HG02943 (cell line): Measurements from ENCODE around the gene ABCC11.
"Not testable (repeated sequence)": the region's sequence is repeated elsewhere in the genome, so short reads cannot be mapped to it uniquely, and the experiment has no call there.

Experiments used
- ATAC-seq: cut with Tn5 transposase; IDR thresholded peaks from one replicate; pipeline ENCODE4 v1.9.1; 2021; ENCODE audit warnings: mild to moderate bottlenecking, low read depth, moderate library complexity; ENCODE audit not compliant: unreplicated experiment

ABCC11 gene

DNA sequence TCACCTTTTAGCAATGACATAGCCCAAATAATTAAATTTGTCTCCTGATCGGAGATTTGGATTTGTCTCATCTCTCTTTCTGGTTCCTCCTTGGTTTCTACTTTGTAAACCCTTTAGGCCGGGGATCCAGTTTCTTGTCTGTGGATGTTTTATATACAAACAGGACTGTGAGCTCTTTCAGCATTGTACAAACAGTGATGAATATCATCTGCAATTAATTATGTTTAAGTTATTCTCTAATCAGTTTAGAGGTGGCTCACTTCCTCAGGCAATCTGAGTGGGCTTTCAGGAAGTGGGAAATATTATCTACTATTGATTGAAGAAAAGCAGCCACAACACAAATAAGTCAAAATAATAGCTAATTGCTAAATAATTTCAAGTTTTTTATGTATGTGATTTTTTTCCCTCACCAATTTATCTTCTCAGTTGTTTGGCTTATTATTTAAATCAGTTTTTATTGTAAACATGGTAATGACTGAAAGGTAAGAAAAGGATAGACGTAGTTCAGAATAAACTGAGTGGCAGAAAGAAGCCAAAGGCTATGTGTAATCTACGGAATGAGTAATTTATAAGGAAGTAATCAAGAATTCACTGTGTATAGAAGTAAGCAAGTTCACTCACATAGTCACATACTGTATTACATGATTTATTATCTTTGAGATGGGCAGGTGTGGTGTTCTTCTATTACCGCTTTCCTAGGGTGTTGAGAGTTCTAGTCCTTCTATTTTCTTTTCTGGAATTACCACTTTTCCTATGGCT, 3.4 kb upstream of the ABCC11 start:
- ATAC-seq: no peak

DNA sequence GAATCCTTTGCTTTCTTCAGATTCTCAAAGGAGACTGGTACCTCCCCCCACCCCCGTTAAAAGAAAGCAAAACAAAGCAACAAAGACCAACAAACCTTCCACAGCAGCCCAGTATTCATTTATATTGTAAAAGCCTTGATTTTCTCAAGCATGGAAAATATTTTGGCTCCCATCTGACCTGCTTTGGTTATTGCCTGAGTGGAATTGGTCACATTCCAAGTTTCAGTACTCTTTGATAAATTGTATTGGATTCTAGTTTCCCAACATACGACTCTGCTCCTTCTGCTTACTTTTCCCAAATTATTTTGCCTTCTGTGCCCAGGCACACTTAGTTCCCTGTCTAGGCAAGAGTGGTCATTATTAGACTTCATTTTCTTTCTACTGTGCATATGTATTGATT, 1.3 kb downstream of the ABCC11 start:
- no peak for ATAC-seq

DNA sequence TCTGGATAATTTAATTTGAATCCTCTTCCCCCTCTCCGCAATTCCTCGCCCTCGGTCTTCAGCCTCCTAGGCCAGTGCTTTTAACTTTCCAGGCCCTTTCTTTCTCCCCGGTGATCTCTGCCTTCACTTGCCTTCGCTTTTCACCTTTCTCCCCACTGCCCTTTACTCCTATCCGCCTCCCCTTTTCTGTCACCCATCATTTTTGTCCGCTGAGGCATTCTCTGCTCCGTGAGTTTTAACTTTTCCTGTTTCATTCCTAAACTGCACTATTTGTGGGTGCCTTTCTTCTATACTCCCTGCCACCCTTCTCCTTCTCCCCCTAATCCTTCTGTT, 2.5 kb downstream of the ABCC11 start:
- no peak for ATAC-seq

DNA sequence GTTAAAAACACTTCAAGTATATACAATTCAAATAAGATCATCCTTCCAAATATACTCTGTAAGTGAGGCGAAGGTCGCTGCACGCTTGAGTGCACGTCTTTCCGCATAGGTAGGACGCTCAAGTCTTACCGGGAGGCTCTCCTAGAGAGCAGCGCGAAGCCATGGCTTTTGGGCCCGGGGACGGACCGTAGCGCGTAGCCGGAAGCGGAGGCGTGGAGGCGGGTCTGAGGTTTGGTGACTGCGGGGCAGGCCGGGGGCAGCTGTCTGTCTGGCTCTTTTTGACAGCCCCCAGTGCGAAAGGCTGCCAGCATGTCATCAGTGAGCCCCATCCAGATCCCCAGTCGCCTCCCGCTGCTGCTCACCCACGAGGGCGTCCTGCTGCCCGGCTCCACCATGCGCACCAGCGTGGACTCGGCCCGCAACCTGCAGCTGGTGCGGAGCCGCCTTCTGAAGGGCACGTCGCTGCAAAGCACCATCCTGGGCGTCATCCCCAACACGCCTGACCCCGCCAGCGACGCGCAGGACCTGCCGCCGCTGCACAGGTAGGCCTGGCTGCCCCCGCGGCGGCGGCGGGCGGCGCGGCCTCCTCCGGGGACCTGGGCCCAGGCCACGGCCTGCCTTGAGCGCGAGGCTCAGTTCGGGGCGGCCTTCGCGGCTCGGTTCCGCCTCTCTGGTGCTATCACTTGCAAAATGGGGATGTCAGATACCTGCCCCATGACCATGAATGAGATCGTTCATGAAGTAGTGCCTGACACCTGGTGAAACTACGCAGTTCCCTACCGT, 3.1 kb downstream of the ABCC11 start, which contains the start of gene LONP2:
Gene LONP2, plus strand, starts transcription at position 221 of the 783 bp plus-strand sequence. Its CDS starts 89 bp downstream, at position 310.
- ATAC-seq: peak; percentile 97

DNA sequence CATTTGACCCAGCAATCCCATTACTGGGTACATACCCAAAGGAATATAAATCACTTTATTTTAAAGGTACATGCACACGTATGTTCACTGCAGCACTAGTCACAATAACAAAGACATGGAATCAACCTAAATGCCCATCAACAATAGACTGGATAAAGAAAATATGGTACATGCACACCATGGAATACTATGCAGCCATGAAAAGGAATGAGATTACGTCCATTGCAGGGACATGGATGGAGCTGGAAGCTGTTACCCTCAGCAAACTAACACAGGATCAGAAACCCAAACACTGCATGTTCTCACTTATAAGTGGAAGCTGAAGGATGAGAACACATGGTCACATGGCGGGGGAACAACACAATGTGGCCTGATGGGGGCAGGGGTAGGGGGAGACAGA, 7.2 kb downstream of the ABCC11 start:
- ATAC-seq: not testable (repeated sequence)

DNA sequence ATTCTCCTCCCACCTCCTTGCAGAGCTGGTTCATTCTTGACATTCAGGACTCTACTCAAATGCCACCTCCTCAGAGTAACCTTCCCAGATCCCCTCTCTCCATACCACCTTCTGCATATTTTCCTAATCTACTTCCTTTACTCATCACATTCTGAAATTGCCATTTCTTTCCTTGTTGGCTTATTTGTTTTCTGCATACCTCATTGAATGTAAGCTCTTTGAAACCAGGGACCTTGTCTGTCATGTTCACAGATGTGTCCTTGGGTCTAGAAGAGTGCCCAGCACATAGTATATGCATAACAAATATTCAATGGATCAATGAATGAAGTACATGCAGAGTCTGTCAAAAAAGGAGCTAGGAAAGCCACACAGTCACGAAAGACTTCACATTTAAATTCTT, 11.1 kb downstream of the ABCC11 start:
- no peak for ATAC-seq

DNA sequence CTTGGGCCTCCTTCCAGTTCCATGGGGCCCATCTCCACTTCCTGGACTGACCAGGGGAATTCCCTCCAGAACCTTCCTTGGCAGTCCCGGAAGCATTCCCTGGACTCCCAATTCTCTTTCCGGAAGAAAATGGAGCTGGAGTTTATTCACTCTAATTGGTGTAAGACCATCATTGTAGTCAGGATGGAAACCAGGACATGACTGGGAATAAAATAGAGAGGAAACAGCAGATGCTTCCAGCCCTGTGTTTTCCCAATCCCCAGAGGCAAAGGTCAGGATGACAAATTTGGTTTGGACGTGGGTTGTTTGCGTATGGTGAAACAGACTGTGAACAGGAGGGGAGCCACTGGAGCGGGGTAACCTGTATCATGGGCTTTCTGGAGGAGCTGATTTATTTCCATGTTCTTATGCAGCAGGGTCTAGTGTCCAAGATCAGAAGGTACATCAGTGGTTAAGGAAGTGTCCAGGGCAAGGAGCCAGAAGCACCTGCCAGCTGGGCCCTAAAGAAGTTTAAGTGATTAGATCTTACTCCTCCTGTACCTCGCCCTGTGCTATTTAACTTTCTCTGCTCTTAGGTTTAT, 11.7 kb downstream of the ABCC11 start:
- no peak for ATAC-seq

DNA sequence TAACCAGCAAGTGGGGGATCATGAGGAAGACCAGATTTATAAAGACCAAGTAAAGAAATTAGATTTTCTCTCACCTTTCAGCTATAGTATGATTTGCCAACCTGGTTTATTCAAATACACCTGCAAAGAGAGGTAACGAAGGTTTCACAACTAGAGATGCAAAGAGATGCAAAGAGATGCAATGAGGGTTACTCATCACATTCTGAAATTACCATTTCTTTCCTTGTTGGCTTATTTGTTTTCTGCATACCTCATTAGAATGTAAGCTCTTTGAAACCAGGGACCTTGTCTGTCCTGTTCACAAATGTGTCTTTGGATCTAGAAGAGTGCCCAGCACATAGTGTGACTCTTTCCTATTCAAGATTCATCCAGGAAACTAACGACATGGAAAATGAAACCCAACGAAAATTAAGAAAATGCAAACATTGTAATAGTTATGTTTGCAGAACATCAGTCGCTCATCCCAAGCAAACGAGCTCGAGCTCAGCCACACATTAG, 12.2 kb downstream of the ABCC11 start:
- no peak for ATAC-seq

DNA sequence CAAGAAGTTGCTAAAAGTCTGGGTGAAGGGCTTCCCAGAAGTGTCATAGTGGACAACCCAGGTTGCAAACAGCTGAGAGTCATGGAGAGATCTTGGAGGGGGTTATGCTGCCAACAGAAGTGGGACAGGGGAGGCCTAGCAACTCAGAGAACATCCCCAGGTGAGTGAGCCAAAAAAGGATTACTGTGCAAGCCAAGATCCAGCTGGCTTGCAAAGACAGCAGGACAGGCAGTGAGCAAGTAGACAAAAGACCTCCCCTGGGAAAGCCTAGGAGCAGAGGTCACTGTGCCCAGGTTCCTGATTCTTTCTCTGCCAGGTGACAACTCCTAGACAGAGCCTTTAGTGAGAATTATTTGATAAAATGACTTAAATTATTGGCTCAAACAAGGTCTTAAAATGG, 12.7 kb downstream of the ABCC11 start:
- no peak for ATAC-seq

DNA sequence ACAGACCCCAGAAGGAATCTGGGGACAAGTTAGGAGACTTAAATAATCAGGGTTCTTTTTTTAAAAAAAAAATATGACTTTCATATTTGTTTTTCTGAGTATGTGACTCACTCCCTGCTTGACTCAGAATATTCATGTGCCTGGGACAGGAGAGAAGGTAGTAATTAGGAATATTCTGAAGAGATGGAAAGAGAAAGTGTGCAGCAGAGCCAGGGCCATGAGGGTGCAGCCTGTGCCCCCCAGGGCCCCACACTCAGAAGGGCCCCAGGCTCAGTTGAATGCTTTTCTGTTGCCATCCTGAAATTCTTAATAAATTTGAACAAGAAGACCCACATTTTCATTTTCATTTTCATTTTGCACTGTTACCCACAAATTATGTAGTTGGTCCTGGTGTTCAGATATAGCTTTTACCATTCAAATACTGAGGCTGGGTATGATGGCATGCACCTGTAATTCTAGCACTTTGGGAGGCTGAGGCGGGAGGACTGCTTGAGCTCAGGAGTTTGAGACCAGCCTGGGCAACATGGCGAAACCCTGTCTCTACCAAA, 14.8 kb downstream of the ABCC11 start:
- no peak for ATAC-seq

DNA sequence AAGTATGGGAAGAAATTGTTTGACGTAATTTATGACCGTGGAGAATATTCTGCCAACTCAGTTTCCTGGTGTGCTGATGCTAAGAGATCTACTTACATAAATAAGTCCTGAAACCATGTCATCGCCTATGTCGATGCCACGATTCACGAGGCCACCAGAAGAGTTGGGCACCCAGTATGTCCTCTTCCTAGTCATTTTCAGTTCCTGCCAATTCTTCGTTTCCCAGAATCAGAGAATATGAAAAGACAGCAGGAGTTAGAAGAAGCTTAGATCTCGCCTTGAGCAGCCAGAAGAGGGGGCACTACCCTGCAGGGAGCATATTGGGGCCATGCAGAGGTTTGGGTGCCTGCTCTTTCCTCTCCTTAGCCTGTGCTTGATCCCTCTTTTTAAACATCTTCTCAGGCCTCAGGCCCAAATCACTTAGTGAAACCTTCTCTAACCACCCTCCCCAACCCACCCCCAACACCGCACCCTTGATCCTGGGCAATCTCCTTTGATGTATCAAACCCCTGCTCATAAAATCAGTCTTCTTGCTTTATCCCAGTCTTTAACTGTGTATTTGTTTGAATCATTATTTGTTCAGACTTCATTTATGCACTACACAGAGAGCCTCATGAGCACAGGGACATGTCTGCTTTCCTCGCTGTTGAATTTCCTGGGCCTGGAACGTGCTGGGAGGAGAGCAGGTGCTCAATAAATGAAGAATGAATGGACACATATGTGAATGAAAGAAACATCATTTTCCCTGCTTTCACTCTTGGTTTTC, 15.4 kb downstream of the ABCC11 start:
- ATAC-seq: no peak

DNA sequence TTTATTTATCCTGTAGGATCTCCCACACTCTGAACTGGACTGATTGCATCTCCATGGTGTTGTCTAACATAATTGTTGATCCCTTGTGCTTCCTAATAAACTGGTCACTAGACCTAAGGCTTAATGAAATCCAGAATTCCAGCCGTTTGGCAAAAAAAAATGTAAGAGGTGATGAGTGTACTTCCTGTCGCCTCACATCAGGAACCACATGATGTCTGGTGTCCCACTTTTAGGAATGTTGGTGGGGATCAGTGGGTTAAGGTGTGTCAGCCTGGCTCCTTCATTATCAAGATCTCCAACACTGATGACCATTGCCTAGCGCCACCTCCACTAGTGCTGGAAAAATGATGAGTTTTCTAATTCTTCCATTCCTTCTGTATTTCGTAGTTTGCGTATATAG, 21.9 kb downstream of the ABCC11 start:
- no peak for ATAC-seq

DNA sequence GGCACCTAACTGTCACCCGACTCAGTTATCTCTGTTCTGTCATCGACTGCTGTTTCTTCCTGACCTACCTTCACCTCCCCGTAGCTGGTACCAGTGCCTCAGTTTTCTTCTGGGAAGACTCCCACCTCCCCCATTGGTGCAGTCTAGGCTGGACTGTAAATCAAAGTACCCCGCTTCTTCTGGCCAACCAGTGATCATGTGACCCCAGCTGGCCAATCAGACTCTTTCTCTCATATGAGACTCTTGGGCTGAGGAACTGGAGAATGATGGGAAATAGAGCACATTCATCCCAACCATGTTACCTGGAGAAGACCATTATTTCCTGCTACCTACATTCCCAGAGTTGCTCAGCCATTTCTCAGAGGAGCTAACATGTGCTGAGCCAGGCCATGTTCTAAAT, 23.8 kb downstream of the ABCC11 start:
- no peak for ATAC-seq

DNA sequence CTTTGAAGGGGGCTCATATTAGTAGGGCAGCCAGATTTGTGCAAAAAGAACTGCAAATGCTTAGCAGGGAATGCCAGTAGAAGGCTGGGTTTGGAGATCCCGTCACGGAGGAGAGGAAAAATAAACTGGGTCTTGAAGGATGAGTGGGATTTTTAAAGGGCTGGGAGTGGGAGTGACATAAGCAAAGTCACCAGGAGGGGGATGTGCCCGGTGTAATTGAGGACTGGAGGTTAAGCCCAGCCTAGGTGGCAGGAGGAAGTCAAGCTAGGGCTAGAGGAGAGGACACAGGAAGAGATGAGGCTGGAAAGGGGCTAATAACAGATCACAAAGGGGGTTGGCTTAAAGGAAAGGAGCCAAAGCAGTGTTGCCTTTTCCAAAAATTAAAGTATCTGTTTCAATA, 26.4 kb downstream of the ABCC11 start:
- no peak for ATAC-seq

DNA sequence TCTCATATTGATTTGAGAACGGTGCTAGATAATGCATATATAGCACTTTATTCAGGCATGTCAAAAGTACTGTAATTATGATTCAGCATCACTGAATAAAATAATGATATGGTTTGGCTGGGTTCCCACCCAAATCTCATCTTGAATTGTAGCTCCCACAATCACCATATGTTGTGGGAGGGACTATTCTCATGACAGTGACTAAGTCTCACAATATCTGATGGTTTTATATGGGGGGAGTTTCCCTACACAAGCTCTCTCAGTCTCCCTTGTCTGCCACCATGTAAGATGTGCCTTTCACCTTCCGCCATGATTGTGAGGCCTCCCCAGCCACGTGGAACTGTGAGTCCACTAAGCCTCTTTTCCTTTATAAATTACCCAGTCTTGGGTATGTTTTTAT, 28.9 kb downstream of the ABCC11 start:
- ATAC-seq: no peak

DNA sequence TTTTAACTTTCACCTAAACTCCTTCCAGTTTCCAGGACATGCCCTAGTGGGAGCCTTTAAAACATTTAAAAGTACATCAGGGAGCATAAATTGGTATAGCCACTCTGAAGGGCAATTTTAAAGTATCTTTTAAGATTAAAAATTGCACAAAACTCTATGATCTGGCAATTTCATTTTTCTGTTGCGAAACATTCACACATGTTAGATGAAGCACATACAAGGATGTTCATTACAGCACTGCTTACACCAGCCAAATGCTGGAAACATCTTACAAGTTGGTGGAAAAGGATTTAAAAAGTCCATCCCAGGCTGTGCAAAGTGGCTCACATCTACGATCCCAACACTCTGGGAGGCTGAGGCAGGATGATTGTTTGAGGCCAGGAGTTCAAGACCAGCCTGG, 29.6 kb downstream of the ABCC11 start:
- no peak for ATAC-seq

DNA sequence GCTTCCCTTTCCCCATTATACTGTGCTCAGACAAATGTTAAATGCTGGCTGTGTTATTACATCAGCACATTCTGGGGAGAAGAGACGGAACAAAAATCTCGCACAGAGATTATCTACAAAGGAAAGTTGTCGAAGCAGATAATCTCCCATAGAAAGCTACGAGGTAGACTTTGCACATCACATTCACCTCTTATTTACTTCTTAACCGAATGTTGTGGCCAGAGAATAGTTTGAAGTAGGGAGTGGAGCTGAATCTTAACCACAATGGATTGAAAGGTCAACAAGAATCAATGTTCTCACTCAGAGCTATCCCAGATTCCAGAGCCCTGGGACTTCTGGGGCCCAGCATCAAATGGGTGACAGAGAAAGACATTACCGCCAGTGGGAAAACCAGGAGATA, 31.6 kb downstream of the ABCC11 start:
- ATAC-seq: no peak

DNA sequence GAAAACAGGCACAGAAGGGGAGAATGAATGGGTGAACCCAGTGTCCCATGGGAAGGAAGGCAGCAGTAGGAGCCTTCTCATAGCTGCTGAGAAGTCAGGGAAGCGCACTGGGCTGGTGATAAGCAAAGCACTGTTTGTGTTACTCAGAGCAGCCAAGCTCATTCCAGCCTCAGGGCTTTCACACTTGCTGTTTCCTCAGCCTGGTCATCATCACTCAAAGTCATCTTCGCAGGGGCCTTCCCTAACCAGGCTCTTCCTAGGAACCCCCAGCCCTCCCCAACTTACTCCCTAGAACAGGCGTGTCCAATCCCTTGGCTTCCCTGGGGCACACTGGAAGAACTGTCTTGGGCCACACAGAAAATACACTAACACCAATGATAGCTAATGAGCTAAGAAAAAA, 35.3 kb downstream of the ABCC11 start:
- no peak for ATAC-seq

DNA sequence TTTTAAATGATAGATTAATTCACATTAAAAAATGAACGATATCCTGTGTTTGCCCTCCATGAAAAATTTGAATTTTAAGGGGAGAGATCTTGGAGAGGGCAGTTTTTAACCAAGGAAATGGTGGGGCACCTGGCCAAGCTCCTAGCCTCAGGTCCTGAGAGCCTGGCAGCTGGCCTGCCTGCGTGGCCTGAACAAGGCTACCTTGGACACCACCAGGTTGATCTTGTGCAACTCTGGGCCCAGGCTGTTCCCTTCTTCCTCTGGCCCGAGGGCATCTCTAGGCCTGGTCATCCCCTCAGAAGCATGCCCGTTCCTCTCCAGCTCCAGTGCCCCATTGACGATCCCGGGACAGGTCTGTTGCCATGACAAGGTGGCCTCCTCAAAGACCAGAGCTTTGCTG, 36.6 kb downstream of the ABCC11 start:
- no peak for ATAC-seq

DNA sequence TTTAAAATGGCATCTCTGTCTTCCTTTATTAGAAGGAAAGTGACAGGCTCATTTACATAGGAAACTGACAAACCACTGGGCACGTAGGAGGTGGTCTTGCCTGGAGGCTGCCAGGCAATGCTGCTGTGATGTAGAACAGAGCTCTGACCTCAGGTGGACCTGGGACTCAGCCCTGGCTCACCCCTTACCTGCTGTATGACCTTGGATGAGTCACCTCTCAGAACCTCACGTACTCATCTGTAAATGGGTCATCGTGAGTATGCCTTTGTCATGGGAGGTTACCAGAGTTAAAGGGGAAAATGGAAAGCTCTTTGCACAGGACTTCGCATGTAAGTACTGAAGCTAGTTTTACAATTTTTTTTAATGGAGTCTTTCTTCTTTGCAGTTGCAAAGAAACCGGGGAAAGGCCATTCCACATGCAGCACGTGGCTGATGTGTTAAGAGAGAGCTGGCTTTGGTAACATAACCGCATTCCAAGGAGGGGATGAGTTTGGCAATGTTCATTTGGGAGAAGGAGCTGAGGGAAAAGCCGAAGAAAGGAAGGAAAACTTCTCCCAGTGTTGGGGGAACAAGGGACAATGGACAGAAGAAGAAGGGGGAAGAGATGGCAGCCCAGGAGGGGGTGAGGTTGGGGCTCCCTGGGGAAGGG, 40.6 kb downstream of the ABCC11 start:
- no peak for ATAC-seq
